Loucy (cell line): ENCODE results near the gene CAMTA1.

Experiments used
- H2AFZ ChIP-seq: fragments of 200-600 bp; sonication (generic); 2 replicates; pipeline ENCODE4 v1.6.0; 2016; ENCODE audit warnings: antibody characterized with exemption, mild to moderate bottlenecking, low read length, moderate library complexity
- H3F3A ChIP-seq: fragments of 200-600 bp; 2 replicates; pipeline ENCODE4 v1.6.0; 2016; ENCODE audit warnings: antibody characterized with exemption, low read depth, mild to moderate bottlenecking
- H3K27me3 ChIP-seq: fragments of 200-600 bp; sonication (generic); 2 replicates; pipeline ENCODE4 v1.6.1; 2014; ENCODE audit warnings: low read length, mild to moderate bottlenecking; ENCODE audit not compliant: insufficient read depth, poor library complexity, severe bottlenecking
- H3K36me3 ChIP-seq: fragments of 200-600 bp; sonication (generic); 2 replicates; pipeline ENCODE4 v1.6.1; 2016; ENCODE audit warnings: low read length; ENCODE audit not compliant: insufficient read depth
- H3K4me1 ChIP-seq: fragments of 200-600 bp; sonication (generic); 2 replicates; pipeline ENCODE4 v1.5.1; 2014; ENCODE audit warnings: low read length, mild to moderate bottlenecking; ENCODE audit not compliant: insufficient read depth, poor library complexity, severe bottlenecking
- H3K4me2 ChIP-seq: fragments of 200-600 bp; sonication (generic); 2 replicates; pipeline ENCODE4 v1.6.0; 2014; ENCODE audit warnings: antibody characterized with exemption, low read length, low read depth, mild to moderate bottlenecking; ENCODE audit not compliant: poor library complexity, severe bottlenecking
- H3K4me3 ChIP-seq: fragments of 200-600 bp; sonication (generic); 2 replicates; pipeline ENCODE4 v1.5.1; 2014; ENCODE audit warnings: low read length, mild to moderate bottlenecking, mixed read lengths; ENCODE audit not compliant: poor library complexity, severe bottlenecking
- H3K79me2 ChIP-seq: fragments of 200-600 bp; sonication (generic); 2 replicates; pipeline ENCODE4 v1.6.1; 2014; ENCODE audit warnings: low read length; ENCODE audit not compliant: insufficient read depth
- H3K9ac ChIP-seq: fragments of 200-600 bp; sonication (generic); 2 replicates; pipeline ENCODE4 v1.6.0; 2014; ENCODE audit warnings: mild to moderate bottlenecking, low read depth, low read length, moderate library complexity; ENCODE audit not compliant: poor library complexity, severe bottlenecking
- H3K9me2 ChIP-seq: fragments of 200-600 bp; sonication (generic); replicated peaks from 2 replicates; pipeline ENCODE4 v1.6.1; 2016; ENCODE audit warnings: low read depth, low read length, mixed read lengths
- H3K9me3 ChIP-seq: fragments of 200-600 bp; sonication (generic); 2 replicates; pipeline ENCODE4 v1.6.1; 2014; ENCODE audit warnings: mild to moderate bottlenecking, antibody characterized with exemption, low read length, low read depth; ENCODE audit not compliant: insufficient read depth
- H4K20me1 ChIP-seq: fragments of 200-600 bp; sonication (generic); 2 replicates; pipeline ENCODE4 v1.6.0; 2014; ENCODE audit warnings: antibody characterized with exemption, low read length, mild to moderate bottlenecking; ENCODE audit not compliant: insufficient read depth, poor library complexity, severe bottlenecking
- CTCF ChIP-seq: fragments of 200-600 bp; sonication (generic); conservative IDR thresholded peaks from 2 replicates; pipeline ENCODE4 v1.5.1; 2014; ENCODE audit warnings: mild to moderate bottlenecking, antibody characterized with exemption, low read length
- EZH2phosphoT487 ChIP-seq: fragments of 200-600 bp; IDR thresholded peaks from 2 replicates; pipeline ENCODE4 v1.6.1; 2018; ENCODE audit warnings: antibody characterized with exemption, mild to moderate bottlenecking, moderate library complexity, borderline replicate concordance

The CAMTA1 gene

GRCh38 chr1:7552402-7552801, 767.1 kb downstream of the CAMTA1 start:
- no peaks in the 10 kb centered on the region for H3K9me3 ChIP-seq
- no peaks in the 10 kb centered on the region for H3K27me3 ChIP-seq
- no peak overlapping the region for H2AFZ ChIP-seq
- no peaks in the 10 kb centered on the region for H4K20me1 ChIP-seq
- TF ChIP-seq EZH2phosphoT487: no peak
- no peak for TF ChIP-seq CTCF
- no peaks in the 10 kb centered on the region for H3K9me2 ChIP-seq
- H3K4me2 ChIP-seq: no peak overlapping the region
- H3F3A ChIP-seq: no peaks in the 10 kb centered on the region
- H3K4me3 ChIP-seq: no peak overlapping the region
- H3K79me2 ChIP-seq: no peaks in the 10 kb centered on the region
- H3K4me1 ChIP-seq: peaks cover 3% of the 10 kb centered on the region
- H3K9ac ChIP-seq: no peak overlapping the region
- no peaks in the 10 kb centered on the region for H3K36me3 ChIP-seq

- no peak overlapping the region for H3K9ac ChIP-seq
- no peaks in the 10 kb centered on the region for H3K9me3 ChIP-seq
- H3F3A ChIP-seq: no peaks in the 10 kb centered on the region
- no peaks in the 10 kb centered on the region for H3K36me3 ChIP-seq
- no peak overlapping the region for H2AFZ ChIP-seq
- H3K4me1 ChIP-seq: peaks cover 3% of the 10 kb centered on the region
- H3K79me2 ChIP-seq: no peaks in the 10 kb centered on the region
- no peaks in the 10 kb centered on the region for H3K27me3 ChIP-seq
- H4K20me1 ChIP-seq: no peaks in the 10 kb centered on the region
- H3K4me3 ChIP-seq: no peak overlapping the region
- no peaks in the 10 kb centered on the region for H3K9me2 ChIP-seq
- TF ChIP-seq EZH2phosphoT487 (no peak), CTCF (no peak)
- H3K4me2 ChIP-seq: no peak overlapping the region
Observed at GRCh38 chr1:7553042-7553690, 767.9 kb downstream of the CAMTA1 start.

GRCh38 chr1:7554385-7555235, 769.4 kb downstream of the CAMTA1 start:
- Histone ChIP-seq H3K9me3 (no peaks in the 10 kb centered on the region), H3K36me3 (no peaks in the 10 kb centered on the region), H3K4me3 (no peak overlapping the region), H2AFZ (no peak overlapping the region), H3F3A (no peaks in the 10 kb centered on the region), H3K79me2 (no peaks in the 10 kb centered on the region), H3K27me3 (no peaks in the 10 kb centered on the region), H3K4me2 (no peak overlapping the region), H3K9me2 (no peaks in the 10 kb centered on the region), H3K4me1 (no peaks in the 10 kb centered on the region), H4K20me1 (no peaks in the 10 kb centered on the region), H3K9ac (no peak overlapping the region)
- no peak for TF ChIP-seq EZH2phosphoT487
- TF ChIP-seq CTCF: no peak
